ENCODE data around the gene HLA-F.

The HLA-F gene

GRCh38 chr6:29724937-29725869, 2.0 kb downstream of the HLA-F start:
- DNase-seq = no peak

DNA sequence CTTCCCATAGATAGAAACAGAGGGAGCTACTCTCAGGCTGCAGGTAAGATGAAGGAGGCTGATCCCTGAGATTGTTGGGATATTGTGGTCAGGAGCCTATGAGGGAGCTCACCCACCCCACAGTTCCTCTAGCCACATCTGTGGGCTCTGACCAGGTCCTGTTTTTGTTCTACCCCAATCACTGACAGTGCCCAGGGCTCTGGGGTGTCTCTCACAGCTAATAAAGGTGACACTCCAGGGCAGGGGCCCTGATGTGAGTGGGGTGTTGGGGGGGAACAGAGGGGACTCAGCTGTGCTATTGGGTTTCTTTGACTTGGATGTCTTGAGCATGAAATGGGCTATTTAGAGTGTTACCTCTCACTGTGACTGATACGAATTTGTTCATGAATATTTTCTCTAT, 2.8 kb downstream of the HLA-F start:
- no peak for DNase-seq

GRCh38 chr6:29726571-29727194, 3.4 kb downstream of the HLA-F start:
- no peak for DNase-seq

GRCh38 chr6:29727637-29728036, 4.4 kb downstream of the HLA-F start:
- no peak for DNase-seq

DNA sequence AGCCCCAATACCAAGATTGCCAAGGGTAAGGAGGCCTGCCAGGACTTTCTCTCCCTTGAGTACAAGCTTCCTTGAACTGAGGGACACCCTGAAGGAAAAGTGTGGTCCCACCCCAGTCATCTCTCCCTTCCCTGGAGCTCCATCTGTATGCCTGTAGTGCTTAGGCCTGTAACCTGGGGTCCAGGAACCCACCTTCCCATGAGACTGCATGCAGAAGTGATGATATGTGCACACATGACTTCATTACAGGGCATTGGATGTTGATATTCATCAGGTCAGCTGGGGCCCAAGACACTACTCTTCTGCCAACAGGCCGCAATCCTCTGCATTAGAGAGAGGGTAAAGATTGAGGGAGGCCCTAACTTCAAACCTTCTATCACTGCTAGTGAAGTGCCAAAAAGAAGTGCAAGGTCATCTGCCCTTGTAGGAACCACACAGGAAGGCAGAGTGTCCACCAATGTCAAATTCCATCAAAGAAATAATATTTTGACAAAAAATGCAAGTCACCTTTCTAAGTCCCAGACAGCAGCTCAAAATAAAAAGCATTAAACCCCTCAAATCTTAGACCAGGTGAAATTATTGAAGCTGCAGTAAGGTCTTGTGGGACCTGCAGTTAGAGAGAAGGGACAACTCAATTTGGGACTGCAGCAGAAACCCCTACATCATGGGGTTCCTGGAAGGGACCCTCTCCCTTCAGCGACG, 5.1 kb downstream of the HLA-F start:
- no peak for DNase-seq

DNA sequence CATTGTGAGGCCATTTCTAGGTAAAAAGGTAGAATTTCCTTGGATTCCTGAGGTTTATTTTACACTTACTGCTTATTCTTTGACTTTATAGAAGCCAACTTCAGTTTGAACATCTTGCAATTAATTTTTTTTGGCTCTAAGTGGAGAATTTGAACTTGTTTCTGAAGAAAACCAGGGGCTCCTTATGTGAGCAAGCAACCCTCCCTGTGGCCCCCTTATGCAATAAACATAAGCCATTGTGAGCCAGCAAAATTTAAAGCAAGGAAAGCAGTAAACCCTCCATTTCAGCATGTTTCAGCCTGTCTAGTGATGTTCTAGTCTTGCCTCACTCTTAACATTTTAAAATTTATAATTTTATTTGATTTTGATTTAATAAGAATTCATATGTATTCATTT, 5.6 kb downstream of the HLA-F start:
- no peak for DNase-seq

DNA sequence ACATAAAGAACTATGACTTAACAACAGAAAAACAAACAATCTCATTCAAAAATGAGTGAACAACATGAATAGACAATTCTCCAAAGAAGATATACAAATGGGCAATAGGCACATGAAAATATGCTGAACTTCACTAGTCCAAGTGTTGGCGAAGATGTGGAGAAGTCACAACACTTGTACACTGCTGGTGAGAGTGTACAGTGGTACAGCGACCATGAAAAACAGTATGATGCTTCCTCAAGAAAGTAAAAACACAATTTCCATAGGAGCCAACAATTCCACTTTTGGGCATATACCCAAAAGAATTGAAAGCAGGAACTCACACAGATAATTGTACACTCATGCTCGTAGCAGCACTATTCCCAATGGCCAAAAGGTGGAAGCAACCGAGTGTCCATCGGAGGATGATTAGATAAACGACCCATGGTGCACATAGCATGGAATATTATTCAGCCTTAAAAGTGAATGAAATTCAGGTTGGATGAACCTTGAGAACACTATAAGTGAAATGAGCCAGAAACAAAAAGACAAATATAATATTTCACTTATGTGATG, 6.6 kb downstream of the HLA-F start:
- no peak for DNase-seq

GRCh38 chr6:29730575-29731126, 7.4 kb downstream of the HLA-F start:
- DNase-seq = no peak

GRCh38 chr6:29731281-29731680, 8.0 kb downstream of the HLA-F start:
- DNase-seq = no peak

GRCh38 chr6:29733057-29733456, 9.8 kb downstream of the HLA-F start:
- no peak for DNase-seq

DNA sequence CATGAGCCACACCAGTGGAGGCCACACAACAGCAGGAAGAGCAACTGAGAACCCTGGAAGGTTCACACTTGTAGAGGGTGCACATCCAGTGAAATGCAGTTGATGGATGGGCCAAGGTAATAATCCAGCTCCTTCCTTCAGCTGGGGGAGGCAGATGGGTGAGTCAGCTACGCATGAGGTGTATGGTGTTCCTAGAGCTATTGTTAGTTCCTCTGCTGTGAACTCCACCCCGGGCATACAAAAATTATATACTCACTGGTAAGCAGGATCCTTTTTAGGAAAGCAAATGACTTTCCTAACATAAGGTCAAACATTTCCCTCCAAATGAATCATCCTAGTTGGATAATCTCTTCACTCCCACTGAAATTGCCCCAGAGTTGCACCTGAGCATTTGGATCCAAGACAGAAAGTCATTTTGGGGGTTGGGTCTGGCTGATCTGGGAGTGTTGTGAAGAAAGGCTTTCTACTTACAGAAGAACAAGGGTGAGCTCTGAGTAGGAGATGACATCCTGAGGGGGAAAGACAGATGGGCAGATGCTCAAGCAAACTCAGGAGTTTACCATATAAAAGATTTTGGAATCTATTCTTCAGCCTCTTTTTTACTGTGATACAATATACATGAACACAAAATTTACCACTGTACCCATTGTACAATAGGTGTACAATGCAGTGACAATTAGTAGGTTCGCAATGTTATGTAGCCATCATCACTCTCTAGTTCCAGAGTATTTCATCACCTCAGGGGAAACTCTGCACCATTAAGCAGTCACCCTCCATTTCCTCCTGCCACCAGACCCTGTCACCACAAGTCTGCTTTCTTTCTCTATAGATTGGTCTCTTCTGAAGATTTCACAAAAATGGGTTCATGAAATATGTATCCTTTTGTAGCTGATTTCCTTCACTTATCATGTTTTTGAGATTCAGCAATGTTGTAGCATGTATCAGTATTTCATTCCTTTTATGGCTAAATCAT, 11.1 kb downstream of the HLA-F start:
- no peak for DNase-seq

GRCh38 chr6:29736563-29736962, 13.3 kb downstream of the HLA-F start:
- no peak for DNase-seq

DNA sequence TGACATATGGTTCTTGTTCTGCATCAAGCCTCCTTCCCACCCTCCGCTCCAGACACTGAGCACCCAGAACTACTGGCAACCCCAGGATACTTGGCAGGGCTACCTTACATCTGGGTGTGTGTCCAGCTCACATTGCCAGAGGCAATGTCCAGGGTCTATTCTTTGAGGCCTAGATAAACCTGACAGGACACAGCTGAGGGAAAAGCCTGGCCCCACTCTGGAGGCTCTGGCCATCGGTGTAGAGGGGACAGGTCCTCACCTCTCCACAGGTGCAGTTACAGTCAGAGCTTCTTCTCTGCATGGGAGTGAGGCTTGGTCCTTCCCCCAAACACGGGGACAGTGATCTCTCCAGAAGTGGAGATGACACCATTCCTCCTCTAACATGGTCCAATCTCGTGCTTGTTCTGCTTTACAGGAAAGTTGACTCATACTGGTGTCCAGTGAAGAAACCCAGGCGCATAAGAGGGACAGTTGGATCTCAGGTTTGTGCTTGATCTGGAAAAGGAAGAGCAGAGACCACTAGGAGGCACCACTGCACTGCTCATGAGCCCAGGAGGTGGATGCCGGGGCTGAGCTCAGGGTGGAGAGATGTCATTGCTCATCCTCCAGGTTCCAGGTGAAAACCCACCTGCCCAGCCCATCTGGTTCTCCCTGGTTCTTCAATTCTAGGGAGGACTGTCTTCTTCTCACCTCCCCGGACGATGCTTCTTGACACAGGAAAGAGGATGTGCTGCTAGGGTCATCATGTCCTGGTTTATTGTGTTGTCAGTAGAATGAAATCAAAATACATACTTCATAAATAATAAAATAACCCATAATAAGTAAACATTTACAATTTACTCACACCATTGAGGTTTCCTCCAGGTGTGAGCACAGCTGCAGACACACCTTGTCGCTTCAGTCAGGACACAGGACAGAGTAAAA, 14.7 kb downstream of the HLA-F start:
- no peak for DNase-seq

GRCh38 chr6:29739136-29739881, 16.1 kb downstream of the HLA-F start:
- no peak for DNase-seq

- DNase-seq = no peak
Observed at GRCh38 chr6:29739882-29740261, 16.6 kb downstream of the HLA-F start.

DNA sequence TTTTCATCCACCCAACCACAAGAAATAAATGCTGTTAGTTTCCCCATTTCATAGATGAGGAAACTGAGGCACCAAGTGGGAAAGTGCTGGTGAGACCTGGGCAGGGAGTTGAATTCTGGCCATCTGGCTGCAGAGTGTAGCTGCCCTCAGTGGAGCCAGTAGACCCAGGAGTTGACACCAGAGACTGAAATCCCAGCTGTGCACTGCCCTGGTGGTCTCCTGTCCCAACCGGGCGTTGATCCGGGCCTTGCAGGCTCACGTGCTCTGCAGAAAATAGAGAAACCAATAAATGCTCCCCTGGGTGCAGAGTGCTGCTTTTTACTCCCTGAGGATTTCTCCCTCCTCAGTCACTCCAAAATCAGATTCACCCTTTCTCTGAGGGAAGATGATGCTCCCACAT, 18.4 kb downstream of the HLA-F start:
- DNase-seq = no peak

DNA sequence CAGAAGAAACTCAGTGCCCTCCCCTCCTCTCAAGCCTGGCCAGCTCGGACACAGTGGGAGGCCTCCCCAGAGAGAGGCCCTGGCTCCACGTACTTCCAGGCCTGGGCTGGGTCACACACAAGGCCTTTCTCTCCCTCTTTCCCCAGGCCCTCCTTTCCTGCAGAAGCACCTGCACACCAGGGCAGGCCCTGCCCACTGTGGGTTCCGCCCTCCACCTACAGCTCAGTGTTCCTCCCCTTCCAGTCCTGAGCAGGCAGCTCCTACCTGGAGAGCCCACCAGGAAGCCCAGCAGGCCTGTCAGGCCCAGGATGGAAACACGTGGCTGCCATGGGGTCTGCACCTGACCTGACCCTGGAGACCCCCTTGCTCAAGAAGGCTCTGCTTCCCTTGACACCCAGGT, 18.9 kb downstream of the HLA-F start:
- DNase-seq = no peak

- DNase-seq = no peak
Observed at GRCh38 chr6:29743025-29743424, 19.8 kb downstream of the HLA-F start.

- no peak for DNase-seq
Observed at GRCh38 chr6:29743568-29743967, 20.3 kb downstream of the HLA-F start.

DNA sequence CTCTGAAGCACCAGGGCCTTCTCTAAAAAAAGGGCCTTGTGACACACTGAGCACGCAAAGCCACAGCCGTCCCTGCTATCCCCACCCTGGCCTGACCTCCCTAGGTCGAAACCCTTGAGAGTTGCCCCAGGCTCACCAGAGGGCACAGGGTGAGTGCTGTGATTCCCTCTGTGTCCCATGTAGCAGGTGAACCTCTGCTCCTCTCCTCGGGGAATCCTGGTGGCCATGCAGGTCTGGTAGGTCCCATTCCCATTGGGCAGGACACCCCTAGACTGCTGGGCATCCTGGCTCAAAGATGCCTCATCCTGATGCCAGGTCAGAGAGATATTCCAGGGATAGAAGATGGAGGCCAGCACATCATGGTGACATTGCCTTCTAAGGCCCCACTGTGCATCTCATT, 20.9 kb downstream of the HLA-F start:
- no peak for DNase-seq
